Muscle layer of duodenum (tissue), 2 donors: Measurements from ENCODE around the gene SMG6.
A peak's percentile ranks its signal among the peaks of the same experiment; 100 is the strongest.
"Not testable (repeated sequence)": the region's sequence is repeated elsewhere in the genome, so short reads cannot be mapped to it uniquely, and the experiment has no call there.

Source experiments
- H3K27ac ChIP-seq: one replicate; pipeline ENCODE4 v1.7.0; 2013; ENCODE audit warnings: mild to moderate bottlenecking, low read length
- H3K27me3 ChIP-seq: one replicate; pipeline ENCODE4 v1.7.0; 2013; ENCODE audit warnings: low read depth, mild to moderate bottlenecking, control low read depth, low read length
- H3K36me3 ChIP-seq, 2 donors: one replicate each; pipeline ENCODE4 v1.7.0; 2013; ENCODE audit warnings: low read length in 2 of 2, control low read depth in 1 of 2, mild to moderate bottlenecking in 1 of 2; ENCODE audit not compliant: insufficient read depth in 2 of 2, control insufficient read depth in 1 of 2
- H3K4me1 ChIP-seq, 2 donors: one replicate each; pipeline ENCODE4 v1.7.0; 2013; ENCODE audit warnings: low read length in 2 of 2, mild to moderate bottlenecking in 2 of 2, control low read depth in 1 of 2, moderate library complexity in 1 of 2; ENCODE audit not compliant: insufficient read depth in 2 of 2, control insufficient read depth in 1 of 2
- H3K4me3 ChIP-seq, 2 donors: one replicate each; pipeline ENCODE4 v1.7.0; 2013; ENCODE audit warnings: low read length in 2 of 2, low read depth in 1 of 2, mild to moderate bottlenecking in 1 of 2
- H3K9me3 ChIP-seq, 2 donors: one replicate each; pipeline ENCODE4 v1.7.0; 2013; ENCODE audit warnings: low read length in 2 of 2, control low read depth in 1 of 2, mild to moderate bottlenecking in 1 of 2; ENCODE audit not compliant: control insufficient read depth in 1 of 2
- donor health status: healthy.

The SMG6 gene

DNA sequence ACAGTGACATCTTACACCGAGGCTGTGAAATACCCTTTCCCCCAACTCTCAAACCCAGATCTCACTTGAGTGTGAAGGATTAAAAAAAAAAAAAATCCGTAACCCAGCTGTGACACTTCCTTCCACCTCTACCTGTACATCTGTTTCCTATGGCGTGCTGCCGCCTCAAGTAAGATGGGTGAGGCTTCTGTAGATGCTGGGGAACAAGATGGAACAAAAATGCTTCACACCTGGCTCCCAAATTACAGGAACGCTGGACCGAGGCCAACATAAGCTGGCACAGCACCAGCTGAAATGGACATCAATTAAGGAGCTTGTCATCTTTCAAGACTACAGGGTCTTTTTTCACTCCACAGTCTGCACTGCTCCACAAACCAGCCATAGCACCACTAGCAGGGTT, 152.8 kb downstream of the SMG6 start:
- Histone ChIP-seq H3K4me1 (no peaks in the 10 kb centered on the region), H3K27me3 (no peaks in the 10 kb centered on the region), H3K36me3 (peaks cover 8 to 30% of the 10 kb centered on the region in 2 donors), H3K27ac (no peak overlapping the region), H3K9me3 (no peaks in the 10 kb centered on the region), H3K4me3 (no peak overlapping the region)

DNA sequence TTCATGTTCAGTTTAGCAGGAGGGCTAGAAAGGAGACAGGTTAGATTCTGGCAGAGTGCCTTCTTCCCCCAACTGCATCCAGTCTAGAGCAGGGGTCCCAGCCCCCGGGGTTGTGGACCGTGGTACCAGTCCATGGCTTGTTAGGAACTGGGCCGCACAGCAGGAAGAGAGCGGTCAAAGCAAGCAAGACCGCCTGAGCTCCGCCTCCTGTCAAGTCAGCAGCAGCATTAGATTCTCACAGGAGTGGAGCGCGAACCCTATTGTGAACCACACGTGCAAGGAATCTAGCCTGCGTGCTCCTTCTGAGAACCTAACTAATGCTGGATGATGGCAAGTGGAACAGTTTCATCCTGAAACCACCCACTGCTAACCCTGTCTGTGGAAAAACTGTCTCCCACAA, 153.7 kb downstream of the SMG6 start:
- peaks cover 8 to 26% of the 10 kb centered on the region in 2 donors for H3K36me3 ChIP-seq
- H3K4me1 ChIP-seq: no peaks in the 10 kb centered on the region
- no peaks in the 10 kb centered on the region for H3K9me3 ChIP-seq
- H3K27me3 ChIP-seq: no peaks in the 10 kb centered on the region
- H3K27ac ChIP-seq: no peak overlapping the region
- H3K4me3 ChIP-seq: no peak overlapping the region

DNA sequence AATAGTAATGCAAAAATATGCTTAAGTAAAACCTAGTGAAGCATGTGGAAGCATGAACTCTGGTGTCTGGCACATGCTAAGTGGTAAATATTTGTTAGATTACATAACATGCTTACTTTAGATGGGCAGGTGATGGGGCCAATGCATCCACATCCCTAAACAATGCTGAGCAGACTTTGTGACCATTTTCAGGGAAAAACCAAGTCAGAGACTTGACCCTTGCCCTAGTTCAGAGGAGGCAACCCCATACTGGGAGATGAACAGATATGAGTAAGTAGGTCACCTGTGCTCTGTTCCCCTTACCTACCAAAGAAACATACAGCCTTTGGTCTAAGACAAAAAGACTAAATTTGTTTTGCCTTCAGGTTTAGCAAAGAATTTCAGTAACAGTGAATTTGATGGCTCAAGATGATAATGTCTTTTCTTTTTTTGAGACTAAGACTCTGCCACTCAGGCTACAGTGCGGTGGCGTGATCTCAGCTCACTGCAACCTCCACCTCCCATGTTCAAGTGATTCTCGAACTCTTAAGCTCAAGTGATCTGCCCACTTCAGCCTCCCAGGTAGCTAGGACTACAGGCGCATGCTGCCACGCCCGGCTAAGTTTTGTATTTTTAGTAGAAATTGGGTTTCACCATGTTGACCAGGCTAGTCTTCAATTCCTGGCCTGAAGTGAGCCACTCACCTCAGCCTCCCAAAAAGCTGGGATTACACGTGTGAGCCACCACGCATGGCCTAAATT, 157.3 kb downstream of the SMG6 start:
- Histone ChIP-seq H3K27ac (no peak overlapping the region), H3K36me3 (peaks cover 8 to 14% of the 10 kb centered on the region in 2 donors), H3K4me1 (no peaks in the 10 kb centered on the region), H3K9me3 (no peaks in the 10 kb centered on the region), H3K4me3 (no peak overlapping the region), H3K27me3 (no peaks in the 10 kb centered on the region)

GRCh38 chr17:2144701-2145100, 158.9 kb downstream of the SMG6 start:
- H3K27me3 ChIP-seq: no peaks in the 10 kb centered on the region
- no peak overlapping the region for H3K4me3 ChIP-seq
- peaks cover 0 to 8% of the 10 kb centered on the region in 2 donors for H3K36me3 ChIP-seq
- no peak overlapping the region for H3K27ac ChIP-seq
- no peaks in the 10 kb centered on the region for H3K4me1 ChIP-seq
- no peaks in the 10 kb centered on the region for H3K9me3 ChIP-seq

DNA sequence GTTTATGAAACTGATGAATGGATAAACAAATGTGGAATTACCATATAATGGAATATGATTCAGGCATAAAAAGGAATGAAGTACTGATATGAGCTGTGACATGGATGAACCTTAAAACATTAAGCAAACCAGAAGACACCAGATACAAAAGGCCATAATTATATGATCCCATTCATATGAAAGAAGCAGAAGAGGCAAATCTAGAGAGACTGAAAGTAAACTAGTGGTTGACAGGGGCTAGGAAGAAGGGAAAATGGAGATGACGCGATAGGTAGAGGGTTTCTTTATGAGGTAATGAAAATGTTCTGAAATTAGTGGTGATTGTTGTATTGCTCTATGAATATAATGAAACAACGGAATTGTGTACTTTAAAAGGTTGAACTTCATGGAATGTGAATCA, 160.3 kb downstream of the SMG6 start:
- peaks cover 9 to 10% of the 10 kb centered on the region in 2 donors for H3K4me1 ChIP-seq
- no peaks in the 10 kb centered on the region for H3K9me3 ChIP-seq
- no peaks in the 10 kb centered on the region for H3K36me3 ChIP-seq
- no peaks in the 10 kb centered on the region for H3K27me3 ChIP-seq
- no peak overlapping the region for H3K27ac ChIP-seq
- H3K4me3 ChIP-seq: no peak overlapping the region

DNA sequence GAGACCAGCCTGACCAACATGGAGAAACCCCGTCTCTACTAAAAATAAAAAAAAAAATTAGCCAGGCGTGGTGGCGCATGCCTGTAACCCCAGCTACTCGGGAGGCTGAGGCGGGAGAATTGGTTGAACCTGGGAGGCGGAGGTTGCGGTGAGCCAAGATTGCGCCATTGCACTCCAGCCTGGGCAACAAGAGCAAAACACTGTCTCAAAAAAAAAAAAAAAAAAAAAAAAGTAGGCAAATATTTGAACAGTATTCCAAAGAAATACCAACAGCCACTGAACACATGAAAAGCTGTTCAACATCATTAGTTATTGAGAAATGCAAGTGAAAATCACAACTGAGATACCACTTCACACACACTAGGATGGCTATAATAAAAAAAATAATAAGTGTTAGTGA, 160.9 kb downstream of the SMG6 start:
- H3K27ac ChIP-seq, H3K27me3 ChIP-seq, H3K36me3 ChIP-seq, H3K9me3 ChIP-seq, H3K4me3 ChIP-seq: not testable (repeated sequence)
- peaks cover 14 to 15% of the 10 kb centered on the region in 2 donors for H3K4me1 ChIP-seq

DNA sequence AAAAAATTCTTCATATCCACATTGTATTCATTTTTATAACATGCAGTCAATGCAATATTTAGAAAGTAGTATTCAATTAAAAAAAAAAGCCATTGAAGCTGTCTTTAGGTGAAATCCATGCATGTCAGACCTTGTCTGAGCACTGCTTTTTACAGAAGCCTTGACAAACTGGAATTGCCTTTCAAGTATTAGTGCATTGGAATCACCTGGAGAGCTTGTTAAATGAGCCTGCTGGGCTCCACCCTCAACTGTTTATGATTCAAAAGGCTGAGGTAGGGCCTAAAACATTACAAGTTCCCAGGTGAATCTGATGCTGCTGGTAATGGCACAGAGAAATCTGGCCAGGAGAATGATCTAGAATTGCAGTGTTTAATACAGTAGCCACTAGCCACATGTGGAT, 162.9 kb downstream of the SMG6 start:
- H3K4me1 ChIP-seq: peaks cover 14 to 15% of the 10 kb centered on the region in 2 donors
- H3K27me3 ChIP-seq: no peaks in the 10 kb centered on the region

DNA sequence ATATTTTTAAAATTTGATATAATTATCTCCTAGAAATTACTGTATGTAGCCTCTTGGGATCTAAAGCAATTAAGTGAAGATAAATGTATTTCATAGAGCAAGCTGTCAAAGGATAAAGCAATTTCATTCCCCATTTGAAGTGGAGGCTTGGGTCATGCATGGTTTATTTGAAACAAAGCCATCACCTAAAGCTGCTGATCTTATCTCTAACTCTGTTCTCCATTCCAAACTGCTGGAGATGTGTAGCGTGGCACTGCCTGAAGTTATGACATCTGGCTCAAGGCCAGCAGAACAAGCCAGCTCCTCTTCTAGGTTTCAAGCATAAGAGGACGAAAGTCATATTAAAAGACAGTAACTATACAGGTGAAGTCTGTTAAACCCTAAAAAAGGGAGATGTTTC, 164.8 kb downstream of the SMG6 start:
- H3K4me3 ChIP-seq: no peak overlapping the region
- H3K9me3 ChIP-seq: no peaks in the 10 kb centered on the region
- peak overlapping the region; percentile 19 for H3K27ac ChIP-seq
- peaks cover 14 to 15% of the 10 kb centered on the region in 2 donors for H3K4me1 ChIP-seq
- H3K36me3 ChIP-seq: no peaks in the 10 kb centered on the region
- no peaks in the 10 kb centered on the region for H3K27me3 ChIP-seq

More for the DNA sequence above, 162.9 kb downstream of the SMG6 start:
- H3K4me3 ChIP-seq: no peak overlapping the region
- no peak overlapping the region for H3K27ac ChIP-seq
- H3K36me3 ChIP-seq: no peaks in the 10 kb centered on the region
- no peaks in the 10 kb centered on the region for H3K9me3 ChIP-seq

DNA sequence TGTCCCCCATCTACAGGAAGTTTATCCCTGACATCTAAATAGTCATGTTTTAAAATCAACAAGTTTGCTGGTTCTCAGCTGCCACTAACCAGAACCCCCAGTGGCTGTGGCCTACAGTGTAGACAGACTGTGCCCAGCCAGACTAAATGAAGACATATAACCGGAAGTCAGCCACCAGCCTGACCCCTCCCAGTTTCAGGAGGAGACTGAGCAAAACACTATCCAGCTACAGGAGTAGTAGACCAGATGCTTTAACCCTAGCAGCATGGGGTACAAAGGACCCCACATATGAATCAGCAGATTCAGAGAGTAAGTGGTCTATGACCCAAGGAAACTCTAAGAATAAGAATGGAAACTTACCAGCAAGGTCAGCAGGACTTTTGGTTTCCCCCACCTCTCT, 165.3 kb downstream of the SMG6 start:
- H3K27ac ChIP-seq: peak overlapping the region; percentile 19
- no peaks in the 10 kb centered on the region for H3K27me3 ChIP-seq
- H3K9me3 ChIP-seq: no peaks in the 10 kb centered on the region
- no peaks in the 10 kb centered on the region for H3K36me3 ChIP-seq
- H3K4me1 ChIP-seq: peaks cover 14 to 15% of the 10 kb centered on the region in 2 donors
- no peak overlapping the region for H3K4me3 ChIP-seq

GRCh38 chr17:2137342-2138098, 166.1 kb downstream of the SMG6 start:
- Histone ChIP-seq H3K9me3 (no peaks in the 10 kb centered on the region), H3K36me3 (no peaks in the 10 kb centered on the region), H3K4me3 (no peak overlapping the region), H3K27me3 (no peaks in the 10 kb centered on the region), H3K4me1 (peaks cover 14 to 15% of the 10 kb centered on the region in 2 donors), H3K27ac (peak overlapping the region; percentile 19)

DNA sequence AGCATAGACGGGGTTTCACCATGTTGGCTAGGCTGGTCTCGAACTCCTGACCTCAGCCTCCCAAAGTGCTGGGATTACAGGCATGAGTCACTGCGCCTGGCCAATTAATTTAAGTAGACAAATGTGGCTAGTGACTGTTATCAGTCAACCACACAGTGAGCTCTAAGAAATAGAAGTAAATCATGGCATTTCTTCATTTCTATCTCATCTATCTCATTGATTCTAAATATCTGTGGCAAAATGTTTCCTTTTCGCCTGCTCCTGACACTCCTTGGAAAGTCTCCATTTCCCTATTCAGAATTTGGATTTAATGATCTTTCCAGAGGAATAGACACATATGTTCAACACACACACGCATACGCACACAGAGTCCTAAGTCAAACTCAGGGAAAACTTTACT, 167.3 kb downstream of the SMG6 start:
- Histone ChIP-seq H3K36me3 (no peaks in the 10 kb centered on the region), H3K27ac (no peak overlapping the region), H3K4me3 (no peak overlapping the region), H3K27me3 (no peaks in the 10 kb centered on the region), H3K9me3 (no peaks in the 10 kb centered on the region), H3K4me1 (peaks cover 14 to 15% of the 10 kb centered on the region in 2 donors)
